Ascending aorta (tissue), 2 donors: Measurements from ENCODE around the gene MTAP. TPM values are rescaled to one million over a fixed set of nuclear protein-coding genes. Genes with fewer than 3 reads are reported as not detected.
A peak's percentile ranks its signal among the peaks of the same experiment; 100 is the strongest.

Experiments
- DNase-seq, 2 donors: peaks; one replicate each; pipeline ENCODE4 v3.0.0-alpha.2; 2019; ENCODE audit warnings: low spot score in 2 of 2
- H3K27ac ChIP-seq, 2 donors: fragments of 200-600 bp; sonication (generic); one replicate each; pipeline ENCODE4 v1.5.1; 2016 to 2017; ENCODE audit warnings: mild to moderate bottlenecking in 1 of 2
- H3K27me3 ChIP-seq: fragments of 200-600 bp; sonication (generic); one replicate; pipeline ENCODE4 v1.5.1; 2017
- H3K36me3 ChIP-seq, 2 donors: fragments of 200-600 bp; sonication (generic); one replicate each; pipeline ENCODE4 v1.5.1; 2016
- H3K4me1 ChIP-seq, 2 donors: fragments of 200-600 bp; sonication (generic); one replicate each; pipeline ENCODE4 v1.5.1; 2016 to 2017; ENCODE audit warnings: mild to moderate bottlenecking in 1 of 2
- H3K4me3 ChIP-seq, 2 donors: fragments of 200-600 bp; sonication (generic); one replicate each; pipeline ENCODE4 v1.5.1; 2016 to 2017; ENCODE audit warnings: mild to moderate bottlenecking in 1 of 2
- H3K9me3 ChIP-seq, 2 donors: fragments of 200-600 bp; sonication (generic); one replicate each; pipeline ENCODE4 v1.5.1; 2016
- intact Hi-C: fragments of 100-400 bp; cut with DNase I; formaldehyde crosslinking; loops from one replicate; pipeline ENCODE4 v1.15.1; 2023
- total RNA-seq: library from RNA; depleted of rRNA; stranded (reverse); fragments of >200 nt; gene quantifications from one replicate; pipeline ENCODE4 v1.1.0, GENCODE V29; 2016
- TF ChIP-seq, protein P1 (sequence below), 3 experiments: fragments of 200-600 bp in 2 of 3; fragments of 450-650 bp in 1 of 3; sonication (generic) in 2 of 3; IDR thresholded peaks; one replicate each; pipeline ENCODE4 v1.5.1; 2016 to 2019; ENCODE audit warnings: antibody characterized with exemption in 3 of 3, mild to moderate bottlenecking in 1 of 3, moderate library complexity in 1 of 3

The MTAP gene
- total RNA-seq, 1 donor from 2014 or later, result 34.7 TPM

DNA sequence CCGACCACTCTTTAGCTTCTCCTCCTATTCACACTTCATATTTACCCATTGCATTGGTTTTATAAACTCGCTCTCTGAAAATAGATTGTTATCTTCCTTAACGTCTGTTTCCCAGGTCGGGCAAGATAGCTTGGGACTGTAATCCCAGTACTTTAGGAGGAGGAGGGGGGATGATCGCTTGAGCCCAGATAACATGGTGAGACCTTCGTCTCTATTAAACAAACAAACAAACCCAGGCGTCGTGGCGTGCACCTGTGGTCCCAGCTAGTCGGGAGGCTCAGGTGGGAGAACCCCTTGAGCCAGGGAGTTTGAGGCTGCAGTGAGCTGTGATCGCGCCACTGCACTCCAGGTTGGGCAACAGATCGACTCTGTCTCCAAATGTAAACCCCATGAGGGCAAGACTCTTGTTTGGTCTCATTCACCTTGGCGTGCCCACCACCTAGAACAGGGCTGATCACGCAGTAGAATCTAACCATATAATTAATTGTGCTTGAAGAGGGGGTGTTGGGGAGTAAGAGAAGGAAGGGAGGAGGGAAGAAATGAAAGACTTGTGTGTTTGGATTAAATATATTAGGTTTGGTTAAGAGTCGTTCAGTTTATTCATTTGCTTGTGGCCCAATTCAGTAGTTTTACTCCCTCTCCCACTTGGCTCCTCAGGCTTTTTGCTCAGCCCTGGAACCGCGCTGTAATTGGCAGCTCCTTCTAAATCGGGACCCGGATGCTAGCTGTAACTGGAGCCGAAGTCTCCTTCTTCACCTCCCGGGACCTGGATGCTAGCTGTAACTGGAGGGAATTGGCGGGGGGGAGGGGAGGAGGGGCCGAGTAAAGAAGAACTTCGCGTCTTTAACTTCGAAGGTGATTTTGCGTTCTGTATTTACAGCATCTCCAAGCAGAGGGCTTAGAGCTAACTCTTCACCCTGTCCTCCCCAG, 166.8 kb downstream of the MTAP start:
- no peaks in the 10 kb centered on the region for H3K36me3 ChIP-seq
- peaks cover 4 to 5% of the 10 kb centered on the region in 2 donors for H3K4me1 ChIP-seq
- intact Hi-C loops, result no loop called here

DNA sequence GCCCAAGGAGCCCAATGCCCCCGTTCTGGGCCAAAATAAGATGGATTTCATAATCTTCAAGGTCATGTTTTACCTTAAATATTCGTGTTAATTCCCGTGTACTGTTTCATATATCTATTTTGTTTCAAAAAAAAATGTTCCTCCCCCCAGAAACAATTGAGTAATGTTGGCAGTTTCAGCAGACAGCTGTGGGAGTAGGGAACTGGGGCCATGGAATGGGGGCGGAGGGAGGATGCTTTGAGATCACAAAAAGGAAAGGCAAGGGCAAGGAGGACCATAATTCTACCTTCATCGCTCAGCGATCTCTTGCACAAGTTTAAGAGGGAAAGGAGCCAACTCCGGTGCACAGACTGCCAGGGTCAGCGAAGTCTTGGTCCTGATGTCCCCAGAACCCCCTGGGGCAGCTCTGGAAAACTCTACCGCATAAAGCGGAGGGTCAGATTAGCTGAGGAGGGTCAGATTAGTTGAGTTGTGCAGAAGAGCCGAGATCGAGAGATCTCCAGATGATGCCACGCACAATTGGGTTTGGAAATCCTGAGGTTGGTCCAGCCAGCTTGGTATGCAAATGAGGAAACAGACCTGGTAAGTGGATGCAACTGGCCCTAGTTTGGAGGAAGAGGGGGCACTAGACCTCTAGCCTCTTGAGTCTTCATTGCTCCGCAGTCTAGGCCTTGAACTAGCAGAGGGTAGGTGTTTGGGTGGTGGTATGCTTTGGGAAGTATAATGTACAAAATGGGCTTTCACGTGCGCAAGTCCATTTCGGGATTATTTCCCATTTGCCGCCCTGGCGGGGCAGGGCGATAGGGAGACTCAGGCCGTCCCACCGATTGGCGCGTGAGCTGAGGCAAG, 167.7 kb downstream of the MTAP start:
- TF ChIP-seq, protein P1, sequence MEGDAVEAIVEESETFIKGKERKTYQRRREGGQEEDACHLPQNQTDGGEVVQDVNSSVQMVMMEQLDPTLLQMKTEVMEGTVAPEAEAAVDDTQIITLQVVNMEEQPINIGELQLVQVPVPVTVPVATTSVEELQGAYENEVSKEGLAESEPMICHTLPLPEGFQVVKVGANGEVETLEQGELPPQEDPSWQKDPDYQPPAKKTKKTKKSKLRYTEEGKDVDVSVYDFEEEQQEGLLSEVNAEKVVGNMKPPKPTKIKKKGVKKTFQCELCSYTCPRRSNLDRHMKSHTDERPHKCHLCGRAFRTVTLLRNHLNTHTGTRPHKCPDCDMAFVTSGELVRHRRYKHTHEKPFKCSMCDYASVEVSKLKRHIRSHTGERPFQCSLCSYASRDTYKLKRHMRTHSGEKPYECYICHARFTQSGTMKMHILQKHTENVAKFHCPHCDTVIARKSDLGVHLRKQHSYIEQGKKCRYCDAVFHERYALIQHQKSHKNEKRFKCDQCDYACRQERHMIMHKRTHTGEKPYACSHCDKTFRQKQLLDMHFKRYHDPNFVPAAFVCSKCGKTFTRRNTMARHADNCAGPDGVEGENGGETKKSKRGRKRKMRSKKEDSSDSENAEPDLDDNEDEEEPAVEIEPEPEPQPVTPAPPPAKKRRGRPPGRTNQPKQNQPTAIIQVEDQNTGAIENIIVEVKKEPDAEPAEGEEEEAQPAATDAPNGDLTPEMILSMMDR (IDR thresholded peaks at IDR 0.05), result no peak
- intact Hi-C loops, result no loop called here
- no peak overlapping the region for H3K4me3 ChIP-seq
- DNase-seq, result no peak
- no peaks in the 10 kb centered on the region for H3K9me3 ChIP-seq
- H3K4me1 ChIP-seq, result peaks cover 2 to 10% of the 10 kb centered on the region in 2 donors
- H3K27ac ChIP-seq, result no peak overlapping the region
- H3K27me3 ChIP-seq, result peaks cover 71% of the 10 kb centered on the region
- no peaks in the 10 kb centered on the region for H3K36me3 ChIP-seq

More for the DNA sequence above, 166.8 kb downstream of the MTAP start:
- Histone ChIP-seq H3K27me3 (peaks cover 68% of the 10 kb centered on the region), H3K4me3 (no peak overlapping the region), H3K27ac (no peak overlapping the region), H3K9me3 (peaks cover 0 to 6% of the 10 kb centered on the region in 2 donors)
- DNase-seq, result no peak
- TF ChIP-seq, protein P1 (IDR thresholded peaks at IDR 0.05), result no peak

DNA sequence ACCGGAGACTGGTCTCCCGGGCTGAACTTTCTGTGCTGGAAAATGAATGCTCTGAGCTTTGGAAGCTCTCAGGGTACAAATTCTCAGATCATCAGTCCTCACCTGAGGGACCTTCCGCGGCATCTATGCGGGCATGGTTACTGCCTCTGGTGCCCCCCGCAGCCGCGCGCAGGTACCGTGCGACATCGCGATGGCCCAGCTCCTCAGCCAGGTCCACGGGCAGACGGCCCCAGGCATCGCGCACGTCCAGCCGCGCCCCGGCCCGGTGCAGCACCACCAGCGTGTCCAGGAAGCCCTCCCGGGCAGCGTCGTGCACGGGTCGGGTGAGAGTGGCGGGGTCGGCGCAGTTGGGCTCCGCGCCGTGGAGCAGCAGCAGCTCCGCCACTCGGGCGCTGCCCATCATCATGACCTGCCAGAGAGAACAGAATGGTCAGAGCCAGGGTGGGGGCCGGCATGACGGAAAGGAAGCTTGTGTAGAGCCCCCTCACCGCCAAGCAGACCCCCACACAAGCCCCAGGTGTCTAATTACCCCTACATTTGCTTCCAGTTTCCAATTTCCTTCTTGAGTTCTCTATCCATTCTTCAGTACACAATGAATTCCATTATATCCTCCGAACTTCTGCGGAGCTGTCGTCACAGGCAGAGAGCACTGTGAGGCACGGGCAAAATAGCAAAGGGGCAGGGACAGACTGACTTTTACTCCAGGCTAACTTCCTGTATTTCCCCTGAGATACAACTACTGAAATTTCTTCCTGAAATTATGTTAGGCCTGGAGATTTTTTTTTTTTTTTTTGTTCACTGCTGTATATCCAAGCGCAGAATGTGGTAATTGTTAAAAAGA, 168.6 kb downstream of the MTAP start:
- no peak overlapping the region for H3K27ac ChIP-seq
- peaks cover 0 to 8% of the 10 kb centered on the region in 2 donors for H3K4me1 ChIP-seq
- TF ChIP-seq, protein P1 (IDR thresholded peaks at IDR 0.05), result no peak
- H3K27me3 ChIP-seq, result peaks cover 66% of the 10 kb centered on the region
- intact Hi-C loops, result no loop called here
- H3K36me3 ChIP-seq, result no peaks in the 10 kb centered on the region
- no peaks in the 10 kb centered on the region for H3K9me3 ChIP-seq
- peak in 1 of 2 donors; percentile 53 for DNase-seq
- H3K4me3 ChIP-seq, result no peak overlapping the region

DNA sequence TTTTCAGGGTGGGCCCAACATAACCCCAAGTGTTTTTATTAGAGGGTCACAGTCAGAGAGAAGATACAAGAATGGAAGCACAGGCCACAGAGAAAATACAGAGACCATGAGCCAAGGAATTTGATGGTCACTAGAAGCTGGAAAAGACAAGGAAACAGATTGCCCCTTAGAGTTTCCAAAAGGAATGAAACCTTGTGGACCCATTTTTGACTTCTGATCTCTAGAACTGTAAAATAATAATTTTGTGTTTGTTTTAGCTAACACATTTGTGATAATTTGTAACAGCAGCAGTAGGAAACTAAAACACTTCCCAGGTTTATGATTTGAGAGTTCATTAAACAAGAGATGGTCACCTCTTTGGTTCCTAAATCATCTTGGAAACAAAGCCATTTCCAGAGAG, 169.9 kb downstream of the MTAP start:
- intact Hi-C loops, result no loop called here
- peaks cover 0 to 8% of the 10 kb centered on the region in 2 donors for H3K4me1 ChIP-seq

More for the DNA sequence above, 169.9 kb downstream of the MTAP start:
- TF ChIP-seq, protein P1 (IDR thresholded peaks at IDR 0.05), result no peak
- no peak for DNase-seq
- Histone ChIP-seq H3K9me3 (no peaks in the 10 kb centered on the region), H3K36me3 (no peaks in the 10 kb centered on the region), H3K27ac (no peak overlapping the region), H3K4me3 (no peak overlapping the region), H3K27me3 (peaks cover 59% of the 10 kb centered on the region)
